ENCODE measurements around the gene RASSF7. TPM values are rescaled to one million over a fixed set of nuclear protein-coding genes. Genes with fewer than 3 reads are reported as not detected.

Gene RASSF7
- total and polyA plus RNA-seq, 10 of the 15 experiments (the other 5 are each of a cell fraction or from before 2014, with no cell fraction given) = 0.39 to 29.7 (median 13.2) TPM

DNA sequence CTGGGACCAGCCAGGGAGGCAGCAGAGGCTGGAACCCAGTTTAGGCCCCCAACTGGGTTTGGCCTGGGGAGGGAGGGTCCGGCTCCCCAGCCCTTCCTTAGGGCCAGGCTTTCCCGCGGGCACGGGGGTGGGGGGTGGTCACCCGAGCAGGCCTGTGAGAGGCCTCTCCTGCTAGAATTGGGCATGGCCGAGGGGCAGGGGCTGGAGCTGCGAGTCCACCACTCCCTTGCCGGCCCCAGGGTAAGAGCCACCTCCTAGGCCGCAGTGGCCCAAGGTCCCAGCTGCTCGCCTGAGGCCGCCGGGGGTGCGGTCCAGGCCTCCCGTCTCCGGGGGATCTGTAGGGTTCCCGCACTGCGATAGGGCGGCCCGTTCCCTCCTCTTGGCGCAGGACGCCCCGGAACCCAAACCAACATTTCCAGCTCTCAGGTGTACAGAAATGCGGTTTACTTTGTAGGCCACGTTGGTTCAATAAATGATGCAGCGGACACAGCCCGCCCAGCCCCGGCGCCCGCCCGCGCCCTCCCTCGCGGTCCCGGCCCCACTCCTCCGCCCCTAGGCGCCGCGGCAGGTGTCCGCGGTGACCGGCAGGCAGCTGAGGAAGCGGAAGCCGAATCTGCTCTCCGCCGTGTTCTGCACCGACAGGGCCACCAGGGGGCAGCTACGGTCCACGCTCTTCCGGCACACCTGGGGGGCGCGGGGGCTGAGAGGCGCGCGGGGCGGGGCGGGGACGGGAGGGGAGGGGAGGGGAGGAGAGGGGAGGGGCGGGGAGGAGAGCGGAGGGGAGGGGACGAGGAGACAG, 6.1 kb upstream of the RASSF7 start:
- H3K9me3 ChIP-seq (replicated peaks; ENCODE audit: control insufficient read depth, insufficient read depth, low read length) = no peaks in the 10 kb centered on the region
- CTCF ChIA-PET = interaction anchor here (0.6 to 1.8 kb wide), 7 partner anchors 16 to 242 kb away, joined by 3 to 54 read pairs (median 3); no protein-coding TSS in a partner anchor
- H3K9ac ChIP-seq (ENCODE audit: control insufficient read depth, insufficient read depth, low read length) = no peak overlapping the region
- DNase-seq (ENCODE audit: low read depth, low spot score) (no peak), FAIRE-seq (peak; percentile 47), ATAC-seq (peak; percentile 90)
- POLR2A ChIA-PET = interaction anchor here (1.0 to 1.4 kb wide), 3 partner anchors 19 to 171 kb away, joined by 3 to 5 read pairs (median 4); partner anchors contain the start of genes HRAS and PHRF1
- peak overlapping the region; percentile 41; the same call in 1 of the 2 replicates for H3K4me3 ChIP-seq
- no peaks in the 10 kb centered on the region for H3K79me2 ChIP-seq (ENCODE audit: control insufficient read depth, insufficient read depth, low read length)
- H3K4me2 ChIP-seq (ENCODE audit: control insufficient read depth, insufficient read depth) = peak overlapping the region; percentile 79
- no peaks in the 10 kb centered on the region; the same call in 1 of the 2 replicates for H3K4me1 ChIP-seq (ENCODE audit: control insufficient read depth, insufficient read depth, low read length)
- no peaks in the 10 kb centered on the region for H3K36me3 ChIP-seq (ENCODE audit: control insufficient read depth in 2 of 2, insufficient read depth in 2 of 2, low read length in 1 of 2)
- in situ Hi-C loops (cut with MboI) (loop anchor here (5.0 kb wide), 1 partner anchor 158 kb away; no protein-coding TSS in a partner anchor), intact Hi-C loops (cut with micrococcal nuclease; ENCODE audit: unreplicated experiment) (loop anchor here (2.0 kb wide), 1 partner anchor 168 kb away; no protein-coding TSS in a partner anchor)
- H3K27me3 ChIP-seq (replicated peaks in 1 of 2; ENCODE audit: control insufficient read depth in 2 of 2, insufficient read depth in 2 of 2, low read length in 1 of 2) = peaks cover 0 to 5% of the 10 kb centered on the region in 2 experiments; a peak in 2 of 4 replicates
- H3K27ac ChIP-seq (ENCODE audit: control insufficient read depth, insufficient read depth) = no peak overlapping the region
- SMC1A ChIA-PET (ENCODE audit: uncharacterized antibody, unreplicated experiment) = interaction anchor here (0.7 to 1.6 kb wide), 3 partner anchors 19 to 172 kb away, joined by 3 to 6 read pairs (median 4); partner anchors contain the start of gene HRAS
- 17% methylated on average over 28 of the region's 60 CpGs for WGBS (ENCODE audit: insufficient coverage, insufficient replicate concordance, low lambda C conversion rate, missing lambda C conversion rate)
- RAD21 ChIA-PET (ENCODE audit: unreplicated experiment) = interaction anchor here (0.5 to 2.6 kb wide), 10 partner anchors 9 to 172 kb away, joined by 3 to 22 read pairs (median 4); partner anchors contain the start of genes DEAF1 and TMEM80
- no peaks in the 10 kb centered on the region for H4K20me1 ChIP-seq (ENCODE audit: control insufficient read depth, insufficient read depth)
- peak overlapping the region; percentile 39 for H2AFZ ChIP-seq (ENCODE audit: control insufficient read depth, low read depth, low read length)
- BruUV-seq (replicated peaks) = no TSS peak
- no peak for TF ChIP-seq RBBP5 (conservative IDR thresholded peaks at IDR 0.05)
- no peak for TF ChIP-seq SUZ12 (IDR thresholded peaks at IDR 0.05; ENCODE audit: unreplicated experiment)
- peak; percentile 19; the same call in 1 of the 2 replicates for TF ChIP-seq DPF2 (IDR thresholded peaks at IDR 0.05)
- TF ChIP-seq, protein P1, sequence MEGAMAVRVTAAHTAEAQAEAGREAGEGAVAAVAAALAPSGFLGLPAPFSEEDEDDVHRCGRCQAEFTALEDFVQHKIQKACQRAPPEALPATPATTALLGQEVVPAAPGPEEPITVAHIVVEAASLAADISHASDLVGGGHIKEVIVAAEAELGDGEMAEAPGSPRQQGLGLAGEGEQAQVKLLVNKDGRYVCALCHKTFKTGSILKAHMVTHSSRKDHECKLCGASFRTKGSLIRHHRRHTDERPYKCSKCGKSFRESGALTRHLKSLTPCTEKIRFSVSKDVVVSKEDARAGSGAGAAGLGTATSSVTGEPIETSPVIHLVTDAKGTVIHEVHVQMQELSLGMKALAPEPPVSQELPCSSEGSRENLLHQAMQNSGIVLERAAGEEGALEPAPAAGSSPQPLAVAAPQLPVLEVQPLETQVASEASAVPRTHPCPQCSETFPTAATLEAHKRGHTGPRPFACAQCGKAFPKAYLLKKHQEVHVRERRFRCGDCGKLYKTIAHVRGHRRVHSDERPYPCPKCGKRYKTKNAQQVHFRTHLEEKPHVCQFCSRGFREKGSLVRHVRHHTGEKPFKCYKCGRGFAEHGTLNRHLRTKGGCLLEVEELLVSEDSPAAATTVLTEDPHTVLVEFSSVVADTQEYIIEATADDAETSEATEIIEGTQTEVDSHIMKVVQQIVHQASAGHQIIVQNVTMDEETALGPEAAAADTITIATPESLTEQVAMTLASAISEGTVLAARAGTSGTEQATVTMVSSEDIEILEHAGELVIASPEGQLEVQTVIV (IDR thresholded peaks at IDR 0.05; ENCODE audit: borderline replicate concordance, partially characterized antibody) = no peak
- TF ChIP-seq, protein P2, sequence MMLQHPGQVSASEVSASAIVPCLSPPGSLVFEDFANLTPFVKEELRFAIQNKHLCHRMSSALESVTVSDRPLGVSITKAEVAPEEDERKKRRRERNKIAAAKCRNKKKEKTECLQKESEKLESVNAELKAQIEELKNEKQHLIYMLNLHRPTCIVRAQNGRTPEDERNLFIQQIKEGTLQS (IDR thresholded peaks at IDR 0.05; ENCODE audit: borderline replicate concordance, extremely low read depth, low read depth, low read length) = no peak
- no peak for TF ChIP-seq EP300 (IDR thresholded peaks at IDR 0.05; ENCODE audit: borderline replicate concordance in 1 of 2, control insufficient read depth in 1 of 2, low read depth in 2 of 2, low read length in 2 of 2)
- no peak for TF ChIP-seq CHD2 (IDR thresholded peaks at IDR 0.05; ENCODE audit: borderline replicate concordance, low read depth, low read length)
- TF ChIP-seq MEF2A (IDR thresholded peaks at IDR 0.05; ENCODE audit: insufficient read depth, low read depth, low read length) = no peak
- TF ChIP-seq, protein P3, sequence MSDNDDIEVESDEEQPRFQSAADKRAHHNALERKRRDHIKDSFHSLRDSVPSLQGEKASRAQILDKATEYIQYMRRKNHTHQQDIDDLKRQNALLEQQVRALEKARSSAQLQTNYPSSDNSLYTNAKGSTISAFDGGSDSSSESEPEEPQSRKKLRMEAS (IDR thresholded peaks at IDR 0.05; ENCODE audit: low read depth, low read length) = no peak
- TF ChIP-seq, protein P4, sequence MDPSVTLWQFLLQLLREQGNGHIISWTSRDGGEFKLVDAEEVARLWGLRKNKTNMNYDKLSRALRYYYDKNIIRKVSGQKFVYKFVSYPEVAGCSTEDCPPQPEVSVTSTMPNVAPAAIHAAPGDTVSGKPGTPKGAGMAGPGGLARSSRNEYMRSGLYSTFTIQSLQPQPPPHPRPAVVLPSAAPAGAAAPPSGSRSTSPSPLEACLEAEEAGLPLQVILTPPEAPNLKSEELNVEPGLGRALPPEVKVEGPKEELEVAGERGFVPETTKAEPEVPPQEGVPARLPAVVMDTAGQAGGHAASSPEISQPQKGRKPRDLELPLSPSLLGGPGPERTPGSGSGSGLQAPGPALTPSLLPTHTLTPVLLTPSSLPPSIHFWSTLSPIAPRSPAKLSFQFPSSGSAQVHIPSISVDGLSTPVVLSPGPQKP (IDR thresholded peaks at IDR 0.05; ENCODE audit: low read depth, low read length) = 0 out of 2 replicates have a peak, but pooled peaks have one; percentile 33
- TF ChIP-seq KDM1A (IDR thresholded peaks at IDR 0.05; ENCODE audit: borderline replicate concordance) = no peak
- TF ChIP-seq STAT1 (conservative IDR thresholded peaks at IDR 0.05) = no peak
- TF ChIP-seq POLR2AphosphoS5 (IDR thresholded peaks at IDR 0.05; ENCODE audit: low read length) = no peak
- TF ChIP-seq, protein P5, sequence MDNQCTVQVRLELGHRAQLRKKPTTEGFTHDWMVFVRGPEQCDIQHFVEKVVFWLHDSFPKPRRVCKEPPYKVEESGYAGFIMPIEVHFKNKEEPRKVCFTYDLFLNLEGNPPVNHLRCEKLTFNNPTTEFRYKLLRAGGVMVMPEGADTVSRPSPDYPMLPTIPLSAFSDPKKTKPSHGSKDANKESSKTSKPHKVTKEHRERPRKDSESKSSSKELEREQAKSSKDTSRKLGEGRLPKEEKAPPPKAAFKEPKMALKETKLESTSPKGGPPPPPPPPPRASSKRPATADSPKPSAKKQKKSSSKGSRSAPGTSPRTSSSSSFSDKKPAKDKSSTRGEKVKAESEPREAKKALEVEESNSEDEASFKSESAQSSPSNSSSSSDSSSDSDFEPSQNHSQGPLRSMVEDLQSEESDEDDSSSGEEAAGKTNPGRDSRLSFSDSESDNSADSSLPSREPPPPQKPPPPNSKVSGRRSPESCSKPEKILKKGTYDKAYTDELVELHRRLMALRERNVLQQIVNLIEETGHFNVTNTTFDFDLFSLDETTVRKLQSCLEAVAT (IDR thresholded peaks at IDR 0.05) = no peak
- 0 out of 2 replicates have a peak, but pooled peaks have one; percentile 15 for TF ChIP-seq GATAD2B (conservative IDR thresholded peaks at IDR 0.05; ENCODE audit: low read depth)
- TF ChIP-seq IRF4 (IDR thresholded peaks at IDR 0.05; ENCODE audit: low read depth, low read length) = no peak

Measured in GM12878 (cell line).